OCI-LY7 (cell line): ENCODE results near the gene ARHGAP24.

ENCODE experiments used
- CTCF ChIP-seq: fragments of 200-600 bp; sonication (generic); conservative IDR thresholded peaks from 2 replicates; pipeline ENCODE4 v1.5.1; 2014; ENCODE audit warnings: mild to moderate bottlenecking, antibody characterized with exemption, low read length, moderate library complexity, mixed read lengths
- EZH2phosphoT487 ChIP-seq: fragments of 200-600 bp; sonication (generic); IDR thresholded peaks from 2 replicates; pipeline ENCODE4 v1.6.1; 2018; ENCODE audit warnings: low read depth, borderline replicate concordance, mild to moderate bottlenecking, mixed run types, antibody characterized with exemption, low read length, moderate library complexity, mixed read lengths

GRCh38 chr4:85761803-85762528 lies 287.0 kb downstream of the ARHGAP24 start:
- TF ChIP-seq CTCF (no peak), EZH2phosphoT487 (no peak)
